ENCODE measurements around the gene WFDC5.

Gene WFDC5

DNA sequence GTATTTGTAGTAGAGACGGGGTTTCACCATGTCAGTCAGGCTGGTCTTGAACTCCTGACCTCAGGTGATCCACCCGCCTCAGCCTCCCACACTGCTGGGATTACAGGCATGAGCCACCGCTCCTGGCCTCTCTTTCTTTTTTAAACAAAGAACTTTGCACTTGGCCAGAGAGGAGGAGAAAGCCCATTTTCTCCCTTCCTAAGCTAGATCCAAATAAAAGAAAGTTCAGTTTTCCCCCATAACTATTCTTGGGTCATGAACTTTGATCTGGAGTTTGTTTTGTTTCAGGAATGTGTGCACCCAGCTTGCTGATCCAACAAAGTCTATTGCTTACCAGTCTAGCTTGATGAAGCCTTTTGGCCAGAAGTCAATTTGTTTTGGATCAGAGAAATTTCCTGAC lies 37.4 kb downstream of the WFDC5 start:
- TF ChIP-seq, protein P1, sequence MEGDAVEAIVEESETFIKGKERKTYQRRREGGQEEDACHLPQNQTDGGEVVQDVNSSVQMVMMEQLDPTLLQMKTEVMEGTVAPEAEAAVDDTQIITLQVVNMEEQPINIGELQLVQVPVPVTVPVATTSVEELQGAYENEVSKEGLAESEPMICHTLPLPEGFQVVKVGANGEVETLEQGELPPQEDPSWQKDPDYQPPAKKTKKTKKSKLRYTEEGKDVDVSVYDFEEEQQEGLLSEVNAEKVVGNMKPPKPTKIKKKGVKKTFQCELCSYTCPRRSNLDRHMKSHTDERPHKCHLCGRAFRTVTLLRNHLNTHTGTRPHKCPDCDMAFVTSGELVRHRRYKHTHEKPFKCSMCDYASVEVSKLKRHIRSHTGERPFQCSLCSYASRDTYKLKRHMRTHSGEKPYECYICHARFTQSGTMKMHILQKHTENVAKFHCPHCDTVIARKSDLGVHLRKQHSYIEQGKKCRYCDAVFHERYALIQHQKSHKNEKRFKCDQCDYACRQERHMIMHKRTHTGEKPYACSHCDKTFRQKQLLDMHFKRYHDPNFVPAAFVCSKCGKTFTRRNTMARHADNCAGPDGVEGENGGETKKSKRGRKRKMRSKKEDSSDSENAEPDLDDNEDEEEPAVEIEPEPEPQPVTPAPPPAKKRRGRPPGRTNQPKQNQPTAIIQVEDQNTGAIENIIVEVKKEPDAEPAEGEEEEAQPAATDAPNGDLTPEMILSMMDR (IDR thresholded peaks at IDR 0.05; ENCODE audit: insufficient read depth, low read length, poor library complexity, severe bottlenecking), result no peak
- DNase-seq (ENCODE audit: extremely low read depth, insufficient read length), result no peak
- Histone ChIP-seq H3K27me3 (replicated peaks; ENCODE audit: control insufficient read depth, insufficient read depth, low read length) (no peaks in the 10 kb centered on the region), H3K4me3 (replicated peaks; ENCODE audit: low read depth, low read length) (no peak overlapping the region), H3K36me3 (ENCODE audit: control insufficient read depth, insufficient read depth, low read length) (peaks cover 30% of the 10 kb centered on the region)

DNA sequence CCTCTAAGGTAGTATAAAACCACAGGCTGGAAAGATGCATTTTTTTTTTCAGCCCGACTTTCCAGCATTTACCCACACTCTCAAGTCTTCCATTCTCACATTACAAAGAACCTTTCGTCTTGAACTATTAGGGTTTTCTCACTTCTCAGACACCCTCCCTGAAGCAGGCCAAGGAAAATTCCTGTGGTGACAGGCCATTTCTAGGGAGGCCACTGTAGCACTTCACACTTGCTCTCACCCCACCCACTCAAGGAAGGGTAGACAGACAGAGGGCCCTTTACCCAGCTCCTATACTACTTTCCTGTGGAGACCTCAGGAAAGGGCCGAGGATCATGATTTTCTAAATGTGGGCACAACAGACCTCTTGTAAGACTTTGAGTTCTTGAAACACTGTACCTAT lies 41.8 kb downstream of the WFDC5 start:
- no peaks in the 10 kb centered on the region for H3K27me3 ChIP-seq (replicated peaks; ENCODE audit: control insufficient read depth, insufficient read depth, low read length)
- no peak for DNase-seq (ENCODE audit: extremely low read depth, insufficient read length)
- peaks cover 21% of the 10 kb centered on the region for H3K36me3 ChIP-seq (ENCODE audit: control insufficient read depth, insufficient read depth, low read length)
- H3K4me3 ChIP-seq (replicated peaks; ENCODE audit: low read depth, low read length), result no peak overlapping the region
- TF ChIP-seq, protein P1 (IDR thresholded peaks at IDR 0.05; ENCODE audit: insufficient read depth, low read length, poor library complexity, severe bottlenecking), result no peak

DNA sequence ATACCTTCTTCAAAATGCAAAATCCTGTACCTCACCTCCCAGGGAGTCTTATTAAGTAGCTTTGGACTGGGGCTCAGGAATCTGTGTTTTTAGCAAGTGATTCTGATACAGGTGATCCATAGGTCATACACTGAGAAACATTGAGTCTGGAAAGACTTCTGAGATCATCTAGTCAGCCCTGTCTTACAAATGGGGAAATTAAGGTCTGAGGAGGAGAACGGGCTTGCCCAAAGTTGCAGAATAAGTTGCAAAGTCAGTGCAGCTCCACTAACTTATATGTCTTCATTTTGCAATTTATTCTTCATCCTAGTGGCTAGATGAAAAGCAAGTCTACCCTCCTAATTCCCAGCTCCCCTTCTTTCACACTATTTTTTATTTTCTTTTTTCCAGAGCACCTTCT lies 42.9 kb downstream of the WFDC5 start:
- Histone ChIP-seq H3K4me3 (replicated peaks; ENCODE audit: low read depth, low read length) (no peak overlapping the region), H3K36me3 (ENCODE audit: control insufficient read depth, insufficient read depth, low read length) (peaks cover 23% of the 10 kb centered on the region), H3K27me3 (replicated peaks; ENCODE audit: control insufficient read depth, insufficient read depth, low read length) (no peaks in the 10 kb centered on the region)
- no peak for DNase-seq (ENCODE audit: extremely low read depth, insufficient read length)
- TF ChIP-seq, protein P1 (IDR thresholded peaks at IDR 0.05; ENCODE audit: insufficient read depth, low read length, poor library complexity, severe bottlenecking), result no peak

DNA sequence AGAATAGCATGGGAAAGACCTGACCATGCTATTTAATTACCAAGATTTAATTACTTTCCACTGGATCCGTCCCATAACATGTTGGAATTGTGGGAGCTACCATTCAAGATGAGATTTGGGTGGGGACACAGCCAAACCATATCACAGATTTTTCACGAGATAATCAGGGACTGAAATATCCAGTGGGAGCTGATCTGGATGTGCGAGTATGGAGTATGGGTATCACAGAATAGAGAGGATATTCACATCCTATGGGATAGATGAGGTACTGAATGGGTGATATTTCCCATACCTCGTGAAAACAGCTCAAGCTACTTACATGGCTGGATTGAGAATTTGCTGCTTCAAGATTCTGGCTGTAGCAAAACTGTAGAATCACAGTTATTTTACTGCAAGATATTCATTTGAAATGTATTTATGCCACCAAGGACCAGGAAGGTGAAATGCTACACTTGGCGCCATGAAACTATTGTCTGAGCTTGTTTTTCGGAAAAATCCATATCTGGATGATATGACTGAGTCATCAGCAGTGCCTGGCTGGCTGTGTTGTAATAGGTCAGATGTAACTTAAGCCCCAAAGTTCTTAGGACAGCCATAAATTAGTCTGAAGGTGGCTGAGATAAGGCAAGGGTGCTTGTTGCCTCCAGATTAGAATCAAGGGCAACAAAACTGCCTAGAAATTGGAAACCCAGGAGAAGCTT lies 43.9 kb downstream of the WFDC5 start:
- Histone ChIP-seq H3K36me3 (ENCODE audit: control insufficient read depth, insufficient read depth, low read length) (peaks cover 20% of the 10 kb centered on the region), H3K27me3 (replicated peaks; ENCODE audit: control insufficient read depth, insufficient read depth, low read length) (no peaks in the 10 kb centered on the region), H3K4me3 (replicated peaks; ENCODE audit: low read depth, low read length) (no peak overlapping the region)
- DNase-seq (ENCODE audit: extremely low read depth, insufficient read length), result no peak
- TF ChIP-seq, protein P1 (IDR thresholded peaks at IDR 0.05; ENCODE audit: insufficient read depth, low read length, poor library complexity, severe bottlenecking), result no peak

DNA sequence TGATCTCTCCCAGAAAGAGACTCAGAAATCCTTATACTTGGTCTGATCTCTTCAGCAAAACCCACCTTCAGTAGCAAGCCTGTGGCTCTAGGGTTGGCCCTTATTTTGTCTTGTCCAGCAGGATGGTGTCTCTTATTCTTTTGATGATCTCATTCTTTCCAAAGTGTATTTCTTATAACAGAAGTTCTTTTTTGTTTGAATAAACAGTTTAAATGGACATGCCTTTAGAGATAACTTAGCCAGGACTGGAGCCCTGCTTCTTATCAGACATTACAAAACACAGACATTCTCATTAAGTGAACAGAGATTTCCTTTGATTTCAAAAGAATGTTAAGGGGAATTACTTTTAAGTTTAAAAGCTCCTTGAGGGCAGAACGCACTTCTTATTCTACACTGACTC lies 45.7 kb downstream of the WFDC5 start:
- no peaks in the 10 kb centered on the region for H3K27me3 ChIP-seq (replicated peaks; ENCODE audit: control insufficient read depth, insufficient read depth, low read length)
- TF ChIP-seq, protein P1 (IDR thresholded peaks at IDR 0.05; ENCODE audit: insufficient read depth, low read length, poor library complexity, severe bottlenecking), result no peak
- peaks cover 9% of the 10 kb centered on the region for H3K36me3 ChIP-seq (ENCODE audit: control insufficient read depth, insufficient read depth, low read length)

DNA sequence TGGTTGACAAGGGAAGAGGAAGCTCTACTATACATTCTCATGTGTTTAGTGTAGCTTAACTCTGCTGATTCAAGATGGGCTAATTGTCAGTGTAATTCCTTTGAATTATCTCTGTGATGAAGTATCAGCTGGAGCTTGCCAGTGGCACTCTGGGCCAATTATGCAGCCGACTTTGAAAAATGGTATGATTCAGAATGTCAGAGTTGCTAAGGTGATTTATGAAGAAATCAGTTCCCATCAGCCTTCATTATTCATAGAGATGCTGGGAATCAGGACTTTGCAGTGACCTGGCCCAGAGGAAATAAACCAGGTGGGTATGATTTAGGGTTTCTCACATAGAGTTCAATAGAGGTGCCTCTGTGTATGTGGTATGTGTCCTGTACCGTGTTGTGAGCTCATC lies 47.4 kb downstream of the WFDC5 start:
- TF ChIP-seq, protein P1 (IDR thresholded peaks at IDR 0.05; ENCODE audit: insufficient read depth, low read length, poor library complexity, severe bottlenecking), result no peak
- peaks cover 7% of the 10 kb centered on the region for H3K36me3 ChIP-seq (ENCODE audit: control insufficient read depth, insufficient read depth, low read length)
- no peak for DNase-seq (ENCODE audit: extremely low read depth, insufficient read length)
- H3K4me3 ChIP-seq (replicated peaks; ENCODE audit: low read depth, low read length), result no peak overlapping the region
- H3K27me3 ChIP-seq (replicated peaks; ENCODE audit: control insufficient read depth, insufficient read depth, low read length), result no peaks in the 10 kb centered on the region

More for the DNA sequence above, 45.7 kb downstream of the WFDC5 start:
- no peak overlapping the region for H3K4me3 ChIP-seq (replicated peaks; ENCODE audit: low read depth, low read length)
- DNase-seq (ENCODE audit: extremely low read depth, insufficient read length), result no peak

Data from GM06990 (cell line).